Effector memory CD8-positive, alpha-beta T cell (primary cell): ENCODE results near the gene BST1.
"Not testable (repeated sequence)": the region's sequence is repeated elsewhere in the genome, so short reads cannot be mapped to it uniquely, and the experiment has no call there.

Source experiments
- ATAC-seq: fragments of 150-1000 bp; cut with Tn5 transposase; replicated peaks from 2 replicates; pipeline ENCODE4 v1.10.0; 2021; ENCODE audit warnings: mild to moderate bottlenecking, moderate library complexity
- DNase-seq, 3 experiments: peaks; one replicate each; pipeline ENCODE4 v3.0.0; 2021
- H3K27ac Mint-ChIP-seq, 2 donors: one replicate each; pipeline ENCODE4 v1.8.0; 2022; ENCODE audit warnings: mild to moderate bottlenecking in 2 of 2, mixed read lengths in 2 of 2, moderate library complexity in 2 of 2
- H3K27me3 Mint-ChIP-seq, 2 donors: one replicate each; pipeline ENCODE4 v1.8.0; 2022; ENCODE audit warnings: mixed read lengths in 2 of 2
- H3K36me3 Mint-ChIP-seq: one replicate; pipeline ENCODE4 v1.8.0; 2022; ENCODE audit warnings: mild to moderate bottlenecking, moderate library complexity, mixed read lengths; ENCODE audit not compliant: insufficient read depth
- H3K4me1 Mint-ChIP-seq, 2 donors: one replicate each; pipeline ENCODE4 v1.8.0; 2022; ENCODE audit warnings: low read depth in 2 of 2, mixed read lengths in 2 of 2
- H3K4me3 Mint-ChIP-seq, 2 donors: one replicate each; pipeline ENCODE4 v1.8.0; 2022; ENCODE audit warnings: mild to moderate bottlenecking in 2 of 2, mixed read lengths in 2 of 2, moderate library complexity in 2 of 2
- H3K9me3 Mint-ChIP-seq, 2 donors: one replicate each; pipeline ENCODE4 v1.8.0; 2022; ENCODE audit warnings: mixed read lengths in 2 of 2

The BST1 gene

GRCh38 chr4:15725608-15726007, 22.7 kb downstream of the BST1 start:
- Mint-ChIP-seq H3K4me3 (no peak overlapping the region), H3K27me3 (no peaks in the 10 kb centered on the region), H3K9me3 (no peaks in the 10 kb centered on the region), H3K36me3 (peaks cover 4% of the 10 kb centered on the region), H3K27ac (peak overlapping the region in 1 of 2 donors; percentile 80), H3K4me1 (peaks cover 0 to 5% of the 10 kb centered on the region in 2 donors)
- DNase-seq (no peak), ATAC-seq (peak; percentile 83)

GRCh38 chr4:15729910-15730533, 27.2 kb downstream of the BST1 start:
- ATAC-seq (peak; percentile 47), DNase-seq (peak; percentile 30 to 40 (median 33))
- Mint-ChIP-seq H3K9me3 (no peaks in the 10 kb centered on the region), H3K36me3 (peaks cover 4% of the 10 kb centered on the region), H3K4me1 (peaks cover 4 to 8% of the 10 kb centered on the region in 2 donors), H3K4me3 (no peak overlapping the region), H3K27me3 (peaks cover 14 to 18% of the 10 kb centered on the region in 2 donors), H3K27ac (no peak overlapping the region)

GRCh38 chr4:15733061-15733460, 30.2 kb downstream of the BST1 start:
- H3K36me3 Mint-ChIP-seq, DNase-seq, H3K9me3 Mint-ChIP-seq, H3K4me3 Mint-ChIP-seq, ATAC-seq, H3K4me1 Mint-ChIP-seq, H3K27ac Mint-ChIP-seq: not testable (repeated sequence)
- H3K27me3 Mint-ChIP-seq, result peaks cover 19 to 44% of the 10 kb centered on the region in 2 donors

- ATAC-seq (no peak), DNase-seq (no peak)
- Mint-ChIP-seq H3K4me3 (no peak overlapping the region), H3K9me3 (no peaks in the 10 kb centered on the region), H3K36me3 (no peaks in the 10 kb centered on the region), H3K4me1 (peaks cover 2 to 4% of the 10 kb centered on the region in 2 donors), H3K27me3 (peaks cover 21 to 44% of the 10 kb centered on the region in 2 donors), H3K27ac (no peak overlapping the region)
Measured at GRCh38 chr4:15735536-15735935, 32.7 kb downstream of the BST1 start.

- H3K4me1 Mint-ChIP-seq, result peaks cover 2 to 4% of the 10 kb centered on the region in 2 donors
- no peak for ATAC-seq
- no peak overlapping the region for H3K27ac Mint-ChIP-seq
- no peaks in the 10 kb centered on the region for H3K9me3 Mint-ChIP-seq
- no peaks in the 10 kb centered on the region for H3K36me3 Mint-ChIP-seq
- no peak overlapping the region for H3K4me3 Mint-ChIP-seq
- H3K27me3 Mint-ChIP-seq, result peaks cover 21 to 44% of the 10 kb centered on the region in 2 donors
- DNase-seq, result no peak
Measured at GRCh38 chr4:15736514-15737050, 33.7 kb downstream of the BST1 start.

GRCh38 chr4:15737255-15737654, 34.4 kb downstream of the BST1 start:
- H3K36me3 Mint-ChIP-seq, result no peaks in the 10 kb centered on the region
- ATAC-seq (no peak), DNase-seq (no peak)
- H3K4me1 Mint-ChIP-seq, result peaks cover 2 to 4% of the 10 kb centered on the region in 2 donors
- peaks cover 21 to 44% of the 10 kb centered on the region in 2 donors for H3K27me3 Mint-ChIP-seq
- H3K27ac Mint-ChIP-seq, result no peak overlapping the region
- H3K4me3 Mint-ChIP-seq, result no peak overlapping the region
- H3K9me3 Mint-ChIP-seq, result peaks cover 0 to 3% of the 10 kb centered on the region in 2 donors

GRCh38 chr4:15738877-15739276, 36.0 kb downstream of the BST1 start:
- no peak overlapping the region for H3K27ac Mint-ChIP-seq
- DNase-seq, result no peak

GRCh38 chr4:15740764-15741404, 38.0 kb downstream of the BST1 start:
- no peak overlapping the region for H3K4me3 Mint-ChIP-seq
- H3K9me3 Mint-ChIP-seq, result peaks cover 0 to 9% of the 10 kb centered on the region in 2 donors
- H3K27ac Mint-ChIP-seq, result no peak overlapping the region
- H3K4me1 Mint-ChIP-seq, result no peaks in the 10 kb centered on the region
- no peaks in the 10 kb centered on the region for H3K36me3 Mint-ChIP-seq
- ATAC-seq, result no peak
- H3K27me3 Mint-ChIP-seq, result peaks cover 7 to 19% of the 10 kb centered on the region in 2 donors
- no peak for DNase-seq

More at GRCh38 chr4:15738877-15739276, 36.0 kb downstream of the BST1 start:
- Mint-ChIP-seq H3K27me3 (peaks cover 15 to 36% of the 10 kb centered on the region in 2 donors), H3K4me1 (peaks cover 0 to 4% of the 10 kb centered on the region in 2 donors), H3K4me3 (no peak overlapping the region), H3K36me3 (no peaks in the 10 kb centered on the region), H3K9me3 (peaks cover 0 to 9% of the 10 kb centered on the region in 2 donors)
- no peak for ATAC-seq

- Mint-ChIP-seq H3K4me3 (no peak overlapping the region), H3K27me3 (peaks cover 7 to 9% of the 10 kb centered on the region in 2 donors), H3K36me3 (no peaks in the 10 kb centered on the region), H3K27ac (peak overlapping the region; percentile 5 to 9), H3K4me1 (no peaks in the 10 kb centered on the region), H3K9me3 (peaks cover 0 to 9% of the 10 kb centered on the region in 2 donors)
- DNase-seq (no peak), ATAC-seq (no peak)
Measured at GRCh38 chr4:15742083-15742582, 39.3 kb downstream of the BST1 start.

- peaks cover 0 to 9% of the 10 kb centered on the region in 2 donors for H3K9me3 Mint-ChIP-seq
- H3K27me3 Mint-ChIP-seq, result peaks cover 4 to 6% of the 10 kb centered on the region in 2 donors
- H3K4me1 Mint-ChIP-seq, result no peaks in the 10 kb centered on the region
- no peak for ATAC-seq
- H3K27ac Mint-ChIP-seq, result peak overlapping the region; percentile 5 to 9
- no peaks in the 10 kb centered on the region for H3K36me3 Mint-ChIP-seq
- DNase-seq, result no peak
- H3K4me3 Mint-ChIP-seq, result no peak overlapping the region
Measured at GRCh38 chr4:15742637-15743036, 39.8 kb downstream of the BST1 start.

- ATAC-seq (no peak), DNase-seq (no peak)
- H3K27me3 Mint-ChIP-seq, result no peaks in the 10 kb centered on the region
- H3K9me3 Mint-ChIP-seq, result peaks cover 0 to 9% of the 10 kb centered on the region in 2 donors
- H3K36me3 Mint-ChIP-seq, result no peaks in the 10 kb centered on the region
- no peaks in the 10 kb centered on the region for H3K4me1 Mint-ChIP-seq
- H3K4me3 Mint-ChIP-seq, result no peak overlapping the region
- no peak overlapping the region for H3K27ac Mint-ChIP-seq
Measured at GRCh38 chr4:15744016-15744545, 41.2 kb downstream of the BST1 start.

- no peaks in the 10 kb centered on the region for H3K36me3 Mint-ChIP-seq
- H3K4me3 Mint-ChIP-seq, result no peak overlapping the region
- DNase-seq, result no peak
Measured at GRCh38 chr4:15746110-15746509, 43.2 kb downstream of the BST1 start.

GRCh38 chr4:15749001-15749400, 46.1 kb downstream of the BST1 start:
- H3K36me3 Mint-ChIP-seq, result no peaks in the 10 kb centered on the region
- no peaks in the 10 kb centered on the region for H3K9me3 Mint-ChIP-seq
- DNase-seq, result no peak
- no peak for ATAC-seq
- no peak overlapping the region for H3K27ac Mint-ChIP-seq
- no peak overlapping the region for H3K4me3 Mint-ChIP-seq
- H3K27me3 Mint-ChIP-seq, result no peaks in the 10 kb centered on the region
- H3K4me1 Mint-ChIP-seq, result peaks cover 10% of the 10 kb centered on the region in 2 donors

More at GRCh38 chr4:15746110-15746509, 43.2 kb downstream of the BST1 start:
- Mint-ChIP-seq H3K27me3 (no peaks in the 10 kb centered on the region), H3K9me3 (peaks cover 0 to 9% of the 10 kb centered on the region in 2 donors), H3K27ac (no peak overlapping the region), H3K4me1 (no peaks in the 10 kb centered on the region)
- ATAC-seq, result no peak
